HEK293 (cell line): ENCODE results near the gene ITK.

Source experiments
- CTCF ChIA-PET: fragments of 350-600 bp; formaldehyde crosslinking; extraction: SDS; loops from one replicate; lab custom pipeline; 2021; ENCODE audit warnings: antibody characterized with exemption; lab: Yijun Ruan, JAX
- POLR2A ChIA-PET: fragments of 300-600 bp; formaldehyde crosslinking; extraction: SDS; loops from one replicate; lab custom pipeline; 2020; ENCODE audit warnings: antibody characterized with exemption, inconsistent platforms; lab: Yijun Ruan, JAX
- H3K27ac ChIP-seq: fragments of 200-500 bp; sonication (Bioruptor generic); 2 replicates; pipeline ENCODE4 v1.5.1; 2014; ENCODE audit warnings: low read depth, low read length, control low read depth, inconsistent platforms; ENCODE audit errors: extremely low read depth
- H3K36me3 ChIP-seq, 2 experiments: fragments of 200-500 bp in 1 of 2; sonication (Bioruptor generic) in 1 of 2; 1 replicate in 1 of 2; 2 replicates in 1 of 2; pipeline ENCODE4 v1.5.1; 2014 to 2017; ENCODE audit warnings: inconsistent platforms in 2 of 2, low read length in 2 of 2; ENCODE audit not compliant: control insufficient read depth in 2 of 2, insufficient read depth in 1 of 2
- H3K4me1 ChIP-seq: fragments of 200-500 bp; sonication (Bioruptor generic); 2 replicates; pipeline ENCODE4 v1.5.1; 2014; ENCODE audit warnings: mild to moderate bottlenecking, low read length, inconsistent platforms; ENCODE audit not compliant: control insufficient read depth, insufficient read depth
- H3K4me3 ChIP-seq: 2 replicates; pipeline ENCODE4 v1.5.1; 2011; ENCODE audit warnings: low read depth, mild to moderate bottlenecking, control low read depth, low read length, moderate library complexity
- H3K9me3 ChIP-seq: fragments of 200-500 bp; sonication (Bioruptor generic); 2 replicates; pipeline ENCODE4 v1.5.1; 2014; ENCODE audit warnings: low read depth, low read length, inconsistent platforms; ENCODE audit not compliant: control insufficient read depth, insufficient read depth
- BCL11B ChIP-seq: fragments of 450-650 bp; formaldehyde crosslinking; IDR thresholded peaks from 2 replicates; pipeline ENCODE4 v1.5.1; 2016; ENCODE audit warnings: low read depth, missing biosample characterization, missing genetic modification characterization
- GLI2 ChIP-seq: fragments of 450-650 bp; formaldehyde crosslinking; IDR thresholded peaks from 2 replicates; pipeline ENCODE4; 2017; ENCODE audit warnings: missing biosample characterization, missing genetic modification characterization, low read depth, borderline replicate concordance
- HOXC10 ChIP-seq: sonication (generic); formaldehyde crosslinking; IDR thresholded peaks from 2 replicates; pipeline ENCODE4 v1.8.1; 2023; ENCODE audit warnings: mild to moderate bottlenecking, missing genetic modification reagents
- MZF1 ChIP-seq: fragments of 450-650 bp; formaldehyde crosslinking; IDR thresholded peaks from 2 replicates; pipeline ENCODE4 v1.5.1; 2017; ENCODE audit warnings: missing biosample characterization, missing genetic modification characterization, borderline replicate concordance
- OVOL3 ChIP-seq: fragments of 450-650 bp; formaldehyde crosslinking; IDR thresholded peaks from 2 replicates; pipeline ENCODE4 v1.5.1; 2016; ENCODE audit warnings: missing biosample characterization, missing genetic modification characterization
- SCRT2 ChIP-seq: fragments of 450-650 bp; formaldehyde crosslinking; IDR thresholded peaks from 2 replicates; pipeline ENCODE4 v1.5.1; 2016; ENCODE audit warnings: missing biosample characterization, missing genetic modification characterization
- SP2 ChIP-seq: fragments of 450-650 bp; formaldehyde crosslinking; IDR thresholded peaks from 2 replicates; pipeline ENCODE4 v1.5.1; 2016; ENCODE audit warnings: missing biosample characterization, missing genetic modification characterization
- SP3 ChIP-seq: fragments of 450-650 bp; formaldehyde crosslinking; IDR thresholded peaks from 2 replicates; pipeline ENCODE4 v1.5.1; 2016; ENCODE audit warnings: missing biosample characterization, missing genetic modification characterization
- WT1 ChIP-seq: fragments of 450-650 bp; formaldehyde crosslinking; IDR thresholded peaks from 2 replicates; pipeline ENCODE4 v1.5.1; 2016; ENCODE audit warnings: missing biosample characterization, missing genetic modification characterization
- ZEB2 ChIP-seq: fragments of 450-650 bp; formaldehyde crosslinking; IDR thresholded peaks from 2 replicates; pipeline ENCODE4 v1.5.1; 2016; ENCODE audit warnings: missing biosample characterization, missing genetic modification characterization
- ZFP69B ChIP-seq: fragments of 450-650 bp; formaldehyde crosslinking; IDR thresholded peaks from 2 replicates; pipeline ENCODE4 v1.5.1; 2016; ENCODE audit warnings: missing biosample characterization, missing genetic modification characterization
- ZNF140 ChIP-seq: fragments of 450-650 bp; formaldehyde crosslinking; IDR thresholded peaks from 2 replicates; pipeline ENCODE4 v1.5.1; 2016; ENCODE audit warnings: missing biosample characterization, missing genetic modification characterization
- ZNF175 ChIP-seq: fragments of 450-650 bp; formaldehyde crosslinking; IDR thresholded peaks from 2 replicates; pipeline ENCODE4 v1.5.1; 2016; ENCODE audit warnings: missing biosample characterization, missing genetic modification characterization
- ZNF223 ChIP-seq: fragments of 450-650 bp; formaldehyde crosslinking; IDR thresholded peaks from 2 replicates; pipeline ENCODE4 v1.5.1; 2016; ENCODE audit warnings: missing biosample characterization, missing genetic modification characterization
- ZNF280C ChIP-seq: fragments of 450-650 bp; formaldehyde crosslinking; IDR thresholded peaks from 2 replicates; pipeline ENCODE4 v1.5.1; 2016; ENCODE audit warnings: missing biosample characterization, missing genetic modification characterization
- ZNF292 ChIP-seq: fragments of 450-650 bp; formaldehyde crosslinking; IDR thresholded peaks from 2 replicates; pipeline ENCODE4 v1.5.1; 2016; ENCODE audit warnings: low read depth, missing biosample characterization, missing genetic modification characterization, borderline replicate concordance
- ZNF324 ChIP-seq: fragments of 450-650 bp; formaldehyde crosslinking; IDR thresholded peaks from 2 replicates; pipeline ENCODE4 v1.5.1; 2016; ENCODE audit warnings: missing biosample characterization, missing genetic modification characterization
- ZNF335 ChIP-seq: fragments of 450-650 bp; formaldehyde crosslinking; conservative IDR thresholded peaks from 2 replicates; pipeline ENCODE4 v1.5.1; 2016; ENCODE audit warnings: missing biosample characterization, missing genetic modification characterization
- ZNF341 ChIP-seq: fragments of 450-650 bp; formaldehyde crosslinking; IDR thresholded peaks from 2 replicates; pipeline ENCODE4; 2016; ENCODE audit warnings: low read depth, missing biosample characterization, missing genetic modification characterization
- ZNF48 ChIP-seq: fragments of 450-650 bp; formaldehyde crosslinking; IDR thresholded peaks from 2 replicates; pipeline ENCODE4 v1.5.1; 2016; ENCODE audit warnings: missing biosample characterization, missing genetic modification characterization
- ZNF596 ChIP-seq: fragments of 450-650 bp; IDR thresholded peaks from 2 replicates; pipeline ENCODE4 v1.5.0; 2018; ENCODE audit warnings: missing biosample characterization, mild to moderate bottlenecking, missing genetic modification characterization, moderate library complexity
- ZNF664 ChIP-seq: fragments of 450-650 bp; formaldehyde crosslinking; IDR thresholded peaks from 2 replicates; pipeline ENCODE4 v1.5.1; 2016; ENCODE audit warnings: missing biosample characterization, missing genetic modification characterization
- ZSCAN23 ChIP-seq: fragments of 450-650 bp; formaldehyde crosslinking; IDR thresholded peaks from 2 replicates; pipeline ENCODE4 v1.5.1; 2016; ENCODE audit warnings: missing biosample characterization, missing genetic modification characterization
- ZSCAN4 ChIP-seq: fragments of 450-650 bp; formaldehyde crosslinking; IDR thresholded peaks from 2 replicates; pipeline ENCODE4 v1.5.1; 2017; ENCODE audit warnings: missing biosample characterization, missing genetic modification characterization
- ZXDB ChIP-seq: fragments of 450-650 bp; formaldehyde crosslinking; IDR thresholded peaks from 2 replicates; pipeline ENCODE4 v1.5.1; 2016; ENCODE audit warnings: missing biosample characterization, missing genetic modification characterization

The ITK gene

GRCh38 chr5:157132281-157132612, 48.4 kb upstream of the ITK start:
- H3K27ac ChIP-seq, result no peak overlapping the region
- H3K9me3 ChIP-seq, result no peaks in the 10 kb centered on the region
- peaks cover 0 to under 1% of the 10 kb centered on the region in 2 experiments; a peak in 2 of 3 replicates for H3K36me3 ChIP-seq
- CTCF ChIA-PET, result interaction anchor here (0.5 to 3.8 kb wide), 22 partner anchors 10 to 1993 kb away, joined by 3 to 19 read pairs (median 3); partner anchors contain the start of gene MED7
- TF ChIP-seq ZNF48 (tag by site-specific recombination), result no peak
- no peak for TF ChIP-seq SP3 (tag by site-specific recombination)
- no peak for TF ChIP-seq SP2 (tag by site-specific recombination)
- TF ChIP-seq GLI2 (tag by site-specific recombination), result no peak
- TF ChIP-seq ZNF140 (tag by site-specific recombination), result no peak
- TF ChIP-seq BCL11B (tag by site-specific recombination), result no peak
- TF ChIP-seq, all 188 proteins: peak for 0
- Histone ChIP-seq H3K4me3 (no peak overlapping the region), H3K4me1 (no peaks in the 10 kb centered on the region)
- POLR2A ChIA-PET, result interaction anchor here (3.9 kb wide), 1 partner anchor 10 kb away, joined by 20 read pairs; the partner anchor contains the start of gene MED7

- no peaks in the 10 kb centered on the region for H3K4me1 ChIP-seq
- no peak overlapping the region for H3K4me3 ChIP-seq
- ChIA-PET POLR2A (no interaction called here), CTCF (interaction anchor here (0.8 kb wide), 1 partner anchor 11 kb away, joined by 3 read pairs; no protein-coding TSS in a partner anchor)
- TF ChIP-seq ZNF664 (tag by site-specific recombination), result no peak
- no peak for TF ChIP-seq ZSCAN4
- TF ChIP-seq SP3 (tag by site-specific recombination), result no peak
- H3K9me3 ChIP-seq, result no peaks in the 10 kb centered on the region
- no peak overlapping the region for H3K27ac ChIP-seq
- peaks cover 0 to 25% of the 10 kb centered on the region in 2 experiments for H3K36me3 ChIP-seq
Observed at GRCh38 chr5:157137691-157138090, 42.9 kb upstream of the ITK start.

- H3K36me3 ChIP-seq, result peaks cover 0 to 21% of the 10 kb centered on the region in 2 experiments
- peak within 1 kb of the TSS; percentile 42; the same call in 1 of the 2 replicates for H3K27ac ChIP-seq
- CTCF ChIA-PET, result interaction anchor here (0.6 to 2.6 kb wide), 6 partner anchors 11 to 1199 kb away, joined by 3 to 19 read pairs (median 4); no protein-coding TSS in a partner anchor
- no peaks in the 10 kb centered on the region for H3K4me1 ChIP-seq
- no peaks in the 10 kb centered on the region for H3K9me3 ChIP-seq
- POLR2A ChIA-PET, result interaction anchor here (0.5 to 2.4 kb wide), 7 partner anchors 10 to 312 kb away, joined by 3 to 20 read pairs (median 3); partner anchors contain the start of gene GARIN3
- peak within 1 kb of the TSS; percentile 90 for H3K4me3 ChIP-seq
- TF ChIP-seq ZNF341 (no peak; the same call in 1 of the 2 replicates), ZNF175 (no peak), ZNF324 (tag by site-specific recombination) (no peak; the same call in 1 of the 2 replicates), ZNF664 (tag by site-specific recombination) (no peak), ZNF596 (tag by site-specific recombination) (no peak), SCRT2 (tag by site-specific recombination) (peak; percentile 77), ZNF223 (tag by site-specific recombination) (no peak), ZFP69B (no peak), HOXC10 (CRISPR knock-in tag) (no peak), ZNF280C (no peak), WT1 (tag by site-specific recombination) (0 out of 2 replicates have a peak, but pooled peaks have one; percentile 9), ZEB2 (tag by site-specific recombination) (0 out of 2 replicates have a peak, but pooled peaks have one; percentile 18), ZXDB (tag by site-specific recombination) (peak; percentile 55), ZSCAN23 (no peak), ZNF292 (tag by site-specific recombination) (no peak), OVOL3 (tag by site-specific recombination) (no peak), ZNF335 (peak; percentile 96), MZF1 (tag by site-specific recombination) (no peak)
Observed at GRCh38 chr5:157142317-157143126, 38.1 kb upstream of the ITK start, which contains the start of gene MED7. Gene MED7, minus strand, starts transcription at chr5:157142865. Its CDS starts 3,434 bp downstream, at chr5:157139431.
